Mucosa of stomach (tissue), 1 donor: ENCODE data around the gene PPARA.

Source experiments
- H3K27me3 ChIP-seq: one replicate; pipeline ENCODE4 v1.7.0; 2013; ENCODE audit warnings: mild to moderate bottlenecking, low read length; ENCODE audit not compliant: control insufficient read depth, insufficient read depth
- H3K36me3 ChIP-seq: one replicate; pipeline ENCODE4 v1.7.0; 2013; ENCODE audit warnings: low read length; ENCODE audit not compliant: control insufficient read depth, insufficient read depth
- H3K4me1 ChIP-seq: one replicate; pipeline ENCODE4 v1.7.0; 2013; ENCODE audit warnings: mild to moderate bottlenecking, low read length; ENCODE audit not compliant: control insufficient read depth, insufficient read depth
- H3K4me3 ChIP-seq: one replicate; pipeline ENCODE4 v1.7.0; 2013; ENCODE audit warnings: low read length
- H3K9ac ChIP-seq: one replicate; pipeline ENCODE4 v1.7.0; 2013; ENCODE audit warnings: mild to moderate bottlenecking, low read length, moderate library complexity
- H3K9me3 ChIP-seq: one replicate; pipeline ENCODE4 v1.7.0; 2013; ENCODE audit warnings: mild to moderate bottlenecking, low read length, moderate library complexity; ENCODE audit not compliant: control insufficient read depth
- donor health status: Pancreatic carcinoma.

Gene PPARA

DNA sequence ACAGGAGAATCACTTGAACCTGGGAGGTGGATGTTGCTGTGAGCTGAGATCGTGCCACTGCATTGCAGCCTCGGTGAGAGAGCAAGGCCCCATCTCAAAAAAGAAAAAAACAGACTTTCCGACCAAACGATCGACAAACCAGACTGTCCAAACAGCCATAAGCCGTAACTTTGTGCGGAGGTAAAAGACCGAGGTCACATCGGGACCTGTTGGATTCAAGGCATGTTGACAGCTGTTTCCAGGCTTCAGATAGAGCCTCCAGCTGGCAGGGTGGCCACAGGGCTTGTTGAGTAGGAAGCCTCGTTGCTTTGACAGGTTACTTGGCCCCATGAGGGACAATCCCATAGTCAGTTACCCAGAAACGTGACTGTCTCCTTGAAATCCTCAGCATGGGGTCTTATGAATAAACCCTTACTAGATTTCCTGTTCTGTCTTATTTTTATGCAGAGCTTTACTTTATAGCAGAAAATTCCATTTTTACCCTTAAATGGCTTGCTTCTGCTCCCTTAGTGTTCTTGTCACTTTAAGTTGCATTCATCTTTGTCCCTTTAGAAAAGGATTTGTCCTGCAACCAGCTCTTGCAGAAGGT lies 22.3 kb downstream of the PPARA start:
- no peak overlapping the region for H3K4me3 ChIP-seq
- no peaks in the 10 kb centered on the region for H3K27me3 ChIP-seq
- H3K36me3 ChIP-seq = no peaks in the 10 kb centered on the region
- H3K9ac ChIP-seq = no peak overlapping the region
- H3K9me3 ChIP-seq = no peaks in the 10 kb centered on the region
- H3K4me1 ChIP-seq = peaks cover 16% of the 10 kb centered on the region

DNA sequence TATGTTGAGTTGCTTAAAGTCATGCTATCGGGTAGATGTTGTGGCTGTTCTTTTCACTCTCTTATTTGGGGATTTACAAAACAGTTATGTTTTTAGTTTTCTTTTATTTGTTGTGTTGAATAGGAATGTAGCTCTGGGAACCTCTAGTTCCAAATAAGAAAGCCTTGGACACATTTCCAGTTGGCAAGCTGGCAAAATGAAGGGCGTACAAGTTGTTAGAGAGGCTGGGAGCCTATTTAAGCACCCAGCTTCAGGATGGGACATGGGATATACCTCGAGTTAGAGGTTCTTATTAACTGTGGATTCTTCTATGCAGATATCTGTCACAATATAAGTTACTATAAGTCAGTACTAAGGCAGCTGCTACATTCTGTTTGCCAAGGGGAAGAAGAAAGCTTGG lies 22.8 kb downstream of the PPARA start:
- Histone ChIP-seq H3K4me3 (no peak overlapping the region), H3K27me3 (no peaks in the 10 kb centered on the region), H3K9me3 (no peaks in the 10 kb centered on the region), H3K4me1 (peaks cover 16% of the 10 kb centered on the region), H3K9ac (no peak overlapping the region), H3K36me3 (no peaks in the 10 kb centered on the region)

DNA sequence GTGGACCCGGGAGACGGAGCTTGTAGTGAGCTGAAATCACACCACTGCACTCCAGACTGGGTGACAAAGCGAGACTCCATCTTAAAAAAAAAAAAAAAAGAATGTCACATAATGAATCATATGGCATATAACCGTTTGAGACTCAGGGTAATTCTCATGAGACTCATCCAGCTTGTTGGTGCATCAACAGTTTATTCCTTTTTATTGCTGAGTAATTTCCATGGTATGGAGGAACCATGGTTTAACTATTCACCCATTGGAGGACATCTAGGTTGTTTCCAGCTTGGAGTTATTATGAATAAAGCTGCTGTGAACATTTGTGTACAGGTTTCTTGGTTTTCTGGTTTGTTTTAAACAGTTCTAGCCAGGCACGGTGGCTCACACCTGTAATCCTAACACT lies 25.3 kb downstream of the PPARA start:
- H3K9me3 ChIP-seq = peaks cover 19% of the 10 kb centered on the region
- peaks cover 16% of the 10 kb centered on the region for H3K4me1 ChIP-seq
- peaks cover 4% of the 10 kb centered on the region for H3K36me3 ChIP-seq
- no peak overlapping the region for H3K4me3 ChIP-seq
- H3K27me3 ChIP-seq = no peaks in the 10 kb centered on the region
- H3K9ac ChIP-seq = no peak overlapping the region

DNA sequence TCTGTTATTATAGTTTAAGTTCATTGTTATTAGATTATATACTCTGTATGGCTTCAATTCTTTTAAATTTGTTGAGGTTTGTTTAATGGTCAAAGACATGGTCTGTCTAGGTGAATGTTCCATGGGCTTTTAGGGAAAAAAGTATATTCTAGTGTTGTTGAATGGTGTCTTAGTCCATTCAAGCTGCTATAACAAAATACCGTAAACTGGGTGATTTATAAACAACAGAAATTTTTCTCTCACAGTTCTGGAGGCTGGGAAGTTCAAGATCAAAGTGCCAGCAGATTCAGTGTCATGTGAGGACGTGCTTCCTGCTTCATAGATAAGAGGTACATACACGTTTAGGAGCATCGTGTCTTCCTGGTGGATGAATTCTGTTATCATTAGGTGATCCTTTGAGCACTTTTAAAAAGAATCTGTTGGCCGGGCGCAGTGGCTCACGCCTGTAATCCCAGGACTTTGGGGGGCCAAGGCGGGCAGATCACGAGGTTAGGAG lies 26.2 kb downstream of the PPARA start:
- no peaks in the 10 kb centered on the region for H3K27me3 ChIP-seq
- peaks cover 5% of the 10 kb centered on the region for H3K36me3 ChIP-seq
- H3K4me3 ChIP-seq = no peak overlapping the region
- H3K9ac ChIP-seq = no peak overlapping the region
- H3K4me1 ChIP-seq = peaks cover 6% of the 10 kb centered on the region
- H3K9me3 ChIP-seq = peaks cover 27% of the 10 kb centered on the region

DNA sequence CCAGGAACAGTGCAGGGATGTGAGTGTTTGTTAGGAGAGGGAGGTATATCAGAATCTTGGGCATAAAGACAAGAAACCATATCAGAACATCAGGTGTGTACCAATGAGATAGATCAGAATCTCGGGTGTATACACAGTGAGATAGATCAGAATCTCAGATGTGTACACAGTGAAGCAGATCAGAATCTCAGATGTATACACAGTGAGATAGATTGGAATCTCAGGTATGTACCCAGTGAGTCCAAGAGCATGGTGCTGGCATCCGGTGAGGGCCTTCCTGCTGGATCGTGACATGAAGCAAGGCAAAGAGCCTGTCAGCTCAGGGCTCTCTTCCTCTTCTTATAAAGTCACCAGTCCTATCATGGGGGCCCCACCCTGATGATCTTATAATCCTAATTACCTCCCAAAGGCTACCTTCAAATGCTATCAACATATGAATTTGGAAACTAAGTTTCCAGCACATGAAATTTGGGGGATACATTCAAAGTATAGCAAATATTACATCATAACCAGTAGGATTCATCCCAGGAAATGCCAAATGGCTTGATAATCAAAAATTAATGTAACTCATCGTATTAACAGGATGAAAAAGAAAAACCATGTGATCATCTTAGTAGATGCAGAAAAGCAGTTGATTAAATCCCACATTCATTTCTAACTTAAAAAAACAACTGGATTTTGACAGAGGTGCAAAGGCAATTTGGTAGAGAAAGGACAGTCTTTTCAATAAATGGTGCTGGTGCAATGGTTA lies 28.6 kb downstream of the PPARA start:
- peaks cover 5% of the 10 kb centered on the region for H3K36me3 ChIP-seq
- H3K4me3 ChIP-seq = no peak overlapping the region
- H3K9ac ChIP-seq = no peak overlapping the region
- no peaks in the 10 kb centered on the region for H3K27me3 ChIP-seq
- peaks cover 28% of the 10 kb centered on the region for H3K9me3 ChIP-seq
- no peaks in the 10 kb centered on the region for H3K4me1 ChIP-seq

DNA sequence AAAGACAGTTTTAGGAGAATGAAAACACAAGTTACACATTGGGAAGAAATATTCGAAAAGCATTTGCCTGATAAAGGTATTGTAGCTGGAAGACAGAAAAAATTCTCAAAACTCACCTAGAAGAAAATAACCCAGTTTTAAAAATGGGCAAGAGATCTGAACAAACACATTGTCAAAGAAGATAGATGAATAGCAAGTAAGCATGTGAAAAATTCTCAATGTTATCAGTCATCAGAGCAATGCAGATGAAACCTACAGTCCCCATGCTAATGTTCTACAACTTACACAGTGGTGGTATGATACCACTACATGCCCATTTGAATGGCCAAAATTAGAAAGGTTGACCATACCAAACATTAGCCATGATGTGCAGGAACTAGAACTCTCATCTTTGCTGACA lies 29.4 kb downstream of the PPARA start:
- Histone ChIP-seq H3K36me3 (peaks cover 5% of the 10 kb centered on the region), H3K9ac (no peak overlapping the region), H3K9me3 (peaks cover 28% of the 10 kb centered on the region), H3K4me1 (no peaks in the 10 kb centered on the region), H3K27me3 (no peaks in the 10 kb centered on the region), H3K4me3 (no peak overlapping the region)

DNA sequence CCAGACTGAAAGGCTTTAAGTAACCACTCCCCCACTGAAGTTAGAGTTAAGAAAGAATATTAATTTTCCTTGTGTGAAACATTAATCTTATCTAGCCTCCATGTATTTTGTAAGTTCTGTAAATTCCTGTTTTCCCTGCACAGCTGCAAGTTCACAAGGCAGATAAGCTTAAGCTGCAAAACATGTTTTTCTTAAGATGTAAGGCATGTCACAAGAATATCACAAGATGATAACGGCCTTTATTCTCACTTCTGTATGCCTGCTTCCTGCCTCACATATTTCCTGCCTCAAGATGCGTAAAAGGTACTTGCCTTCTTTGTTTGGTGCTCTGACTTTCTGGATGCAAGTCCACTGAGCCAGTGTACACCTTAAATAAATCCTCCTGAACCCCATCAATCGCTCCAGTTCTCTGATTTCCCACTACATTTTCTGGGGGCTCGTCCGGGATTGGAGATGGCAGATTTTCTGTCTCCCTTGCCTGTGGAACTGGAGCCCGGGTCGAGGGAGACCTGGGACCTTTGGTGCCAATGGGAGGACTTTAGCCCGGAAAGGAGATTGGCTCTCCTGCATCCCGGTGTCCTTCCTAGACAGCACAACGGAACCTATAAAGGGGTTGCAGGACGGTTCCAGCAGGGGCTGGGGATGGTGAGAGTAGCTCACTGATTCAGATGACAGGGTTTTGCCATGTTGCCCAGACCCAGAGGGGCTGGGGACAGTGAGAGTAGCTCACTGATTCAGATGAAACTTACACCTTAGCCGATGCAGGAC lies 30.2 kb downstream of the PPARA start:
- Histone ChIP-seq H3K4me3 (no peak overlapping the region), H3K9me3 (peaks cover 28% of the 10 kb centered on the region), H3K9ac (no peak overlapping the region), H3K36me3 (peaks cover 5% of the 10 kb centered on the region), H3K27me3 (no peaks in the 10 kb centered on the region), H3K4me1 (no peaks in the 10 kb centered on the region)

DNA sequence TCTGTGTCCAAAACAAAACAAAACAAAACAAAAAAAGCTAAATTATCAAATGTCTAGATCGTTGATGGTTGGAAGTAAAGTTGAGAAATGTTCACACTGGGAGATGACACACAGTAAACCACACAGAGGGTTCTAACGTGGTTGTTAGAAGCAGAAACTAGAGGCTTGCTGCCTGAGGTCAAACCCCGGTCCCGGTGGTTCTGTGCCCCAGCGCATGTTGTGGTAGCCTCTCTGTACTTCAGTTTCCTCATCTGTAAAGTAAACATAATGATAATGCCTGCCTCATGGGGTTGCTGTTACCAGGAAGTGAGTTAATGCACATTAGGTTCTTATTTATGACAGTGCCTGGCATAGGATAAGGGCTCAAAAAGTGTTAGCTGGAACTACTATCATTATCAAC lies 33.4 kb downstream of the PPARA start:
- H3K27me3 ChIP-seq = no peaks in the 10 kb centered on the region
- H3K4me3 ChIP-seq = no peak overlapping the region
- peaks cover 5% of the 10 kb centered on the region for H3K36me3 ChIP-seq
- no peak overlapping the region for H3K9ac ChIP-seq
- H3K9me3 ChIP-seq = peaks cover 27% of the 10 kb centered on the region
- no peaks in the 10 kb centered on the region for H3K4me1 ChIP-seq

DNA sequence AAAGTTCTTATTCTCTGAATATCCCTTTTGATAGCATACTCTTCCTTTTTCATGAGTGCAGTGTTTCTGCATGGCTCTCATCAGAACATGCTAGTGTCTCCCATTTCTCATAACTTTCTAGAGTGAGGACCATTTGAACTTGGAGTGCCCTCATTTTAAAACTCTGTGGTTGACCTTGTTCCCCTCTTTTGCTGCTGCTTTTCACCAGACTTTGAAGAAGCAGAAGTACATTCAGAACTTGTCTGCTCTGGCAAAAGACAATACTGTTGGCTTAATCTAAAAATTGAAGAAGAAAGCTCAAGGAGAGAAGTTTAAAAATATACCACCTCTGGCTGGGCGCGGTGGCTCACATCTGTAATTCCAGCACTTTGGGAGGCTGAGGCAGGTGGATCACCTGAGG lies 35.0 kb downstream of the PPARA start:
- peaks cover 12% of the 10 kb centered on the region for H3K9me3 ChIP-seq
- H3K4me1 ChIP-seq = no peaks in the 10 kb centered on the region
- H3K27me3 ChIP-seq = no peaks in the 10 kb centered on the region
- H3K36me3 ChIP-seq = peaks cover 5% of the 10 kb centered on the region
- no peak overlapping the region for H3K4me3 ChIP-seq
- no peak overlapping the region for H3K9ac ChIP-seq

DNA sequence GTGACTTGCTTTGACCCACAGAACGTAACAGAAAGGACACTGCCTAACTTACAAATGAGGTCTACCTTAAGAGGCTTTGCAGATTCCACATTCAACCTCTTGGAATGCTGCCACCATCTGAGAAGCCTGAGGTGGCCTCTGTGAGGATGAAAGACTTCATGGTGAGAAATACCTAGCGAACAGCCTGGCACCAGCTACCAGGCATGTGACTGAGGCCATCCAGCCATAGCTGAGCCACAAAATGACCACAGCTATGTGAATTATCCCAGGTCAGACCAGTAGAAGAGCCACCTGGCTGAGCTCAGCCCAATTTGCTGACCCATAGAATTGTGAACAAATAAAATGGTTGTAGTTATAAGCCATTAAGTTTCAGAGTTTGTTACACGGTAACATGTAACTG lies 37.5 kb downstream of the PPARA start:
- Histone ChIP-seq H3K36me3 (no peaks in the 10 kb centered on the region), H3K9me3 (no peaks in the 10 kb centered on the region), H3K9ac (no peak overlapping the region), H3K4me1 (no peaks in the 10 kb centered on the region), H3K4me3 (no peak overlapping the region), H3K27me3 (no peaks in the 10 kb centered on the region)

DNA sequence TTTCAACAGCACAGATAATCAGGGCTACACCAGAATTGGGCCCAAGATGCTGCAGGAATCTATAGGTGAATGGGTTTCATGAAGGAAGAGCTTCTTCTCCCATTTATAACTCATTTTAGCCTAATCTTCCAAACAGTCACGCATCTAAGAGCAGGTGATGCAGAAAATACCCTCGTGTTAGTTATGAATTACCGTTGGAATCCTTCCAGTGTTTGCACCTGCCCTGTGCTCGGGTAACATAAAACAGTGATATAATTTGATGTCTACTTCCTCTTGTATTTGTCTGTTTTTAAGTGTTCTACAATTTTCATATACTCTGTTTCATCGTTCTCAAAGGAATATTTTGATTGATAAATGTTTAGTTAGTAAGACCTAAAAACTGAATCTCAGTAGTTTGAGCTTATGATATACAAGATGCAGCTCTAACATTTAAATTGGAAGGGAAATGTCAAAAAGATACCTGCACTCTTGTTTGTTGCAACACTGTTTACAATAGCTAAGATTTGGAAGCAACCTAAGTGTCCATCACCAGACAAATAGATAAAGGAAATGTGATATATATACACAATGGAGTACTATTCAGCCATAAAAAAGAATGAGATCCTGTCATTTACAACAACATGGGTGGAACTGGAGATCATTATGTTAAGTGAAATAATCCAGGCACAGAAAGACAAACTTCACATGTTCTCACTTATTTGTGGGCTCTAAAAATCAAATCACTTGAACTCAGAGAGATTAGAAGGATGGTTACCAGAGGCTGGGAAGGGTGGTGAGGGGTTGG lies 42.1 kb downstream of the PPARA start:
- Histone ChIP-seq H3K4me1 (peaks cover 16% of the 10 kb centered on the region), H3K4me3 (no peak overlapping the region), H3K9ac (no peak overlapping the region), H3K27me3 (no peaks in the 10 kb centered on the region), H3K36me3 (no peaks in the 10 kb centered on the region), H3K9me3 (no peaks in the 10 kb centered on the region)
